ENCODE data around the gene SCAF8.

The SCAF8 gene

DNA sequence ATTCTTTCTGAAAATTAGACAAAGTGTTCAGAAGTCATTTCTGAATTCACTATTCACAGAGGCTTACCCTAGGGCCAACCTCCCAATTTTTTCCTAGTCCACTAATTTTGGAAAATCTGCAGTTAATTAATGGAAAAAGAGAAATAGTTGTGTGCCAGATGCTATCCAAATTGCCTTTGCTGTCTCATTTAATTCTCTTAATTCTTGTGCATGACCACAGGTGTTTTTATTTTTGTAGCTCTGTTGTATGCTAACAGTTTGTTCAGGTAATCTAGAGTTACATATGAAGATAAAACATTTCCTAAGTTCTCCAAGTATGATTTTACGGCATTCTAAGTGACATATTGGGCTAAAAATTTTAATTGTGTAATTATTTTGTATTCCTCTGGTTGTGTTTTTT lies 96.8 kb downstream of the SCAF8 start:
- DNase-seq (ENCODE audit: low read depth in 3 of 3, low spot score in 1 of 3): no peak

DNA sequence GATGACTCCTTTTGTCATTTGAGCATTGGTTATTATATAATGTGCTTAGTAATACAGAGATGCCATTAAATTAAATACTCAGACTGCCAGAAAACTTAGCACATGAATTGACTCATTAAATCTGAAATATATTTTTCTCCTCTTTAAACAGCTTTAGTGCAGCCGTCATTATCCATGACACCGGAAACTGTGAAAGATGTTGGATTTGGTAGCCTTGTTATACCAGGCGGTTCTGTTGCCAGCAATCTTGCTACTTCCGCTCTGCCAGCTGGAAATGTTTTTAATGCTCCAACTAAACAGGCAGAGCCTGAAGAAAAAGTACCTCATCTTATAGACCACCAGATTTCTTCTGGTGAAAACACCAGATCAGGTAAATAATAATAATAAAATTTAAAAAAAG lies 97.6 kb downstream of the SCAF8 start:
- no peak for DNase-seq (ENCODE audit: low read depth in 3 of 3, low spot score in 1 of 3)

DNA sequence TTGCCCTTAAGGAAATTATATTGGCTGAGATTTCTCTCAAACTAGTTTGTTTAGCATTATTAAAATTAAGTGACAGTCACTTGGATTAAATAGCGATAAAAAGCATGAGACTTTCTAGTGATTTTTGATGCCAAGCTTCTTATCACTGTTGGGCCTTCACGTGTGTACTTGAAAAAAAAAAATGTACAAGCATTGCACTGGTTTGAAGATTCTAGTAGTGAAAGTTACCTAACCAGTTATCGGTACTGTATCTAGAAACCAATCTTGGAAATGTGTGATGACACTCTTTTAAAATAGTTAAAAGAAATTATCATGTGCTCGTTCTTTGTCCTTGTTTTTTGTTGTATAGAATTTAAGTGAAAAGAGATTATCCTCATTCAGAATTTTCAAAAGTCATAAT lies 102.1 kb downstream of the SCAF8 start:
- DNase-seq (ENCODE audit: low read depth in 3 of 3, low spot score in 1 of 3): no peak

DNA sequence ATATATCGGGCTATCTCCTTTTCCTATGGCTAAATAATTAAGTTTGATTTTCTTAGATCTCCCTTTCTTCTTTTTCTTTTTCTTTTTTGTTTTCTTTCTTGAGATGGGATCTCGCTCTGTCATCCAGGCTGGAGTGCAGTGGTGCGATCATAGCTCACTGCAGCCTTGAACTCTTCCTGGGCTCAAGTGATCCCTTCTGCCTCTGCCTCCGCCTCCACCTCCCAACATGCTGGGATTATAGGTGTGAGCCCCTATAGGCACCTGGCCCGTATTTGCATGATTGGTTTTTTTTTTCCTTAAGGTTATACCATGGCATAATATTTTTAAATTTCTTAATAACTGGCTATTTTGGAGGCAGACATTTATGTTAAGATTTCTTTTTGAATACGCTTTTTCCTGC lies 106.3 kb downstream of the SCAF8 start:
- DNase-seq (ENCODE audit: low read depth in 3 of 3, low spot score in 1 of 3): no peak

DNA sequence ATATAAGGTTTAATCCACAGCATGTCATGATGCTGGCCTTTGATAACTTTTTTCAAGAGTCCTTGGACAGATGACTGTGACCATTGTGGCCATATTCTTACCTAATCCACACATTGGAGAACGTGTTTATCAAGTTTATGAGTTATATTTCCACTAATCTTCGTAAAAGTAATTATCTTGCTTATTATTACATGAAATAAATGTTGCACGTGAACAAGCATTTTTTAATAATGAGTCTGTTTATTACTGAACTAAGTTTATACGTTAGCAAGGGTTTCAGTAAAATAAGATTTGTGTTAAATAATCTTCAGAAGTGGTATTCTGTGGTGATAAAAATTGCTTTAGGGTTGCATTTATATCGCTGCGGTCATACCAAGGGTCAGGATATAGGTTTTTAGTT lies 107.1 kb downstream of the SCAF8 start:
- DNase-seq (ENCODE audit: low read depth in 3 of 3, low spot score in 1 of 3): no peak

DNA sequence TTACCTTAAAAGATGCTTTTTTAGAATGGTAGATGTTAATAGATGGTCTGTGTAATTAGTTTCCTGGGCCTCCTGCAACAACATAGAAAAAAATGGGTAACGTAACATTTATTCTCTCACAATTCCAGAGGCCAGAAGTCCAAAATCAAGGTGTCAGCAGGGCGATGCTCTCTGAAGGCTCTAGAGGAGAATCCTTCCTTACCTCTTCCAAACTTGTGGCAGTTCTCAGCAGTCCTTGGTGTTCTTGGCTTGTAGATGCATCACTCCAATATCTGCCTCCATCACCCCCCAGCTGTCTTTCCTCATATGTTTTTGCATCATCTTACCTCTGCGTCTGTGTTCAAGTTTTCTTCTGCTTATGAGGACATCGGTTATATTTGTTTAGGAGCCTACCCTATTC lies 107.9 kb downstream of the SCAF8 start:
- no peak for DNase-seq (ENCODE audit: low read depth in 3 of 3, low spot score in 1 of 3)

DNA sequence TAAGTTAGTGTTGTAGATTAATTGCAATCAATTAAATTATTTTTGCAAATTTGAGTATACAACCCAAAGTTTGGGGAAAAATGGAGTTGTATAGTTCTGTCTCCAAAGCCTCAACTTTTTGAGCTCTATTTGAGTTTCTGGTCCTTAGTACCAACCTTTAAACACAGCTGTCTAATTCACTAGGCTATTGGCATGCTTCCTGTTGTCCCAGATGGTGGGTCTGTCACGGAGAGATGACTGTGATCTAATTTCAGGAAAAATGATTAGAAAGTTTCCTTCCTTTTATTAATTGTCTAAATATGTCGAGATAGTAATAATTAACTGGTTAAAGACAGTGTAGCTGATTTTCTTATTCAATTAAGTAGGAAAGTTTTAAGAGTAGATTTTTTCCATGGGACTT lies 109.6 kb downstream of the SCAF8 start:
- no peak for DNase-seq (ENCODE audit: low read depth in 3 of 3, low spot score in 1 of 3)

DNA sequence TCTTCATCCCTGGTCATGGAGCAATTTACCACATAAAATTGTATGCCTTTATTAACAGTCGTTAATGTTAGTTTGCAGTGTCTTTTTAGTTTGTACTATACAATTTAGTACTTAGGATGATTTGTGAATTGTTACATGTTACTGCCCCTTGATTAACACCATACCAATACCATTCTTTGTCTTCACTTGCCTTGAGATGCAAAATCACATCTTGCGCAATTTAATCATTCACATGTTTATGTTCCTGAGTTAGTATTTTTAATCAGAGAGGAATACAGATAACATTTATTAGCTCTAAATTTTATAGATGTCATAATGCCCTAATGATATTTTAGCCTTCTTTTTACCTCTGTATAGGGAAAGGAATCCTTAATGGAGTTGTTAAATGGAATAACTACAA lies 114.1 kb downstream of the SCAF8 start:
- no peak for DNase-seq (ENCODE audit: low read depth in 3 of 3, low spot score in 1 of 3)

DNA sequence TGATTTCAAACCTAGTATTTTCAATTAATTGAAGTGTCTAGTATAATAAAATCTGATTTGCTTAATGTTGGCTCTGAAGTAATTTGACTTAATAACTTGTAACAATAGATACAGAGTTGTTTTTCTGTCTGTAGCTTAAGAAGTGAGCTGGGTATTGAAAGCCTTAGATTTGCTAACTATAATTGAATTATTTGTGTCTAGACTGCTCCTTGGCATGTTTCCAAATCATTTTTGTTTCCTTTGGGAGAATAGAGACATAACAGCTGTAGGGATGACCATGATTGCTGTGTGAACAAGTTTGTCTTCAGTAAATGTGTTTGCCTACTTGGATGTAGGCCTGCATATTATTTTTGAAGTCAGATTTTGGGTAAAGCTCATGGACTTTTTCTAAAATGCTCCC lies 115.4 kb downstream of the SCAF8 start:
- DNase-seq (ENCODE audit: low read depth in 3 of 3, low spot score in 1 of 3): no peak

DNA sequence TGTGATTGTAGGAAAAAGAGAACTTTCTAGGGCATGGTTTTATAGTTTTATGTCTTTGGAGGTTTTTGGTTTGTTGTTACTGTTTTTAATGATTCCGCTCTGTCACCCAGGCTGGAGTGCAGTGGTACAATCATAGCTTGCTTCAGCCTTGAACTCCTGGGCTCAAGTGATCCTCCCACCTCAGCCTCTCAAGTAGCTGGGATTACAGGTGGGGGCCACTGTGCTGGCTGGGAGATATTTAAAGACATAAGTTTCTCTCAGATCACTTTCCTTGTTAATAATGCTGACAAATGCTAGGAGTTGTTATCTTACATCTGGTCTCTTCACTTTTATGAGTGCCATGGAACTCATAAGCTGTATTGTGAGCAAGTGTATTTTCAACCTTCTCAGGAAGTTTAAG lies 116.3 kb downstream of the SCAF8 start:
- no peak for DNase-seq (ENCODE audit: low read depth in 3 of 3, low spot score in 1 of 3)

DNA sequence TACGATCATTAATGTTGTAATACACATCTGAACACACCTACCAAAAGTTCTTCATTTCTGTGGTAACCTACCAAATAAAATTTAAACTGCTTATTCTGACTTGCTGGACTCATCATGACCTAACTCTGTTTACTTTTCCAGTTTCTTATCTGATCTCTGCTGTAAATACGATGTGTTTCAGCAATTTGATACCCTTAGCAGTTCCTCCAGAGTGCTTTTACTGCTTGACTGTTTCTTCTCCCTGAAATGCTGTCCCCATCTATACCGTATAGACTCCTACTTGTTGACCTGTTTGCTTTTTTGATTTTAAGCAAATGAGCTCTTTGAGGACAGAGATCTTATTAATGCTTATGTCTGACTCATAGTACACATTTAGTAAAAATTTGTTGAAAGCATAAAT lies 119.5 kb downstream of the SCAF8 start:
- DNase-seq (ENCODE audit: low read depth in 3 of 3, low spot score in 1 of 3): no peak

DNA sequence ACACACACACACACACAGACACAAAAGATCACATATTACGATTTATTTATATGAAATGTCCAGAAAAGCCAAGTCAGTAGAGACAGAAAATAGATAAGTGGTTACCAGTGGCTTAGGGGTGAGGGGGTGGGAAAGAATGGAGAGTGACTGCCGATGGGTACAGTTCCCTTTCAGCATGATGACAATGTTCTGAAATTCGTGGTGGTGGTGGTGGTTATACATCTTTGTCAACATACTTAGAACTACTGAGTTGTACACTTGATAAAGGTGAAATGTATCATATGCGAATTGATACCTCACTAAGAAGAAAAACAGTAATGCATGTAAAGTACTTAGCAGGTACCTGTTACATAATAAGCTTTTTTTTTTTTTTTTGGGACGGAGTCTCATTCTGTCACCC lies 124.3 kb downstream of the SCAF8 start:
- no peak for DNase-seq (ENCODE audit: low read depth in 3 of 3, low spot score in 1 of 3)

DNA sequence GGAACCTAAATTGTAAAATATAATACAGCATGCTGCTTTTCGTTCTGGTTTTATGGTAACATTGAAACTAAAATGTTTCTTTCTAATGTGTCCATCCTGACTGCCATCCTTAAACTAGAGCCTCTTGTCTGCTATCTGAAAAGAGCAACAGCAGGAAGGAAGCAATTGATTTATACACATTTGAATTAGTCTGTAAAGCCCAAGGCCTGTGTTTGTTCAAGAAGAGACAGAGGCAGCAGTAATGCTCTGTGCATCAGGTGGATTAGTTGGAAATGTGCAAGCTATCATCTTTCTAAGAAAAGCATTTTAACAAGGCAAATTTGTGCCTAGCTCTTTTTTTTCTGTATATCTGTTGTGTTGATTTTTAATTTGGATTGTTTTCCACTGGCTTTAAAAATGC lies 128.6 kb downstream of the SCAF8 start:
- no peak for DNase-seq (ENCODE audit: low read depth in 3 of 3, low spot score in 1 of 3)

DNA sequence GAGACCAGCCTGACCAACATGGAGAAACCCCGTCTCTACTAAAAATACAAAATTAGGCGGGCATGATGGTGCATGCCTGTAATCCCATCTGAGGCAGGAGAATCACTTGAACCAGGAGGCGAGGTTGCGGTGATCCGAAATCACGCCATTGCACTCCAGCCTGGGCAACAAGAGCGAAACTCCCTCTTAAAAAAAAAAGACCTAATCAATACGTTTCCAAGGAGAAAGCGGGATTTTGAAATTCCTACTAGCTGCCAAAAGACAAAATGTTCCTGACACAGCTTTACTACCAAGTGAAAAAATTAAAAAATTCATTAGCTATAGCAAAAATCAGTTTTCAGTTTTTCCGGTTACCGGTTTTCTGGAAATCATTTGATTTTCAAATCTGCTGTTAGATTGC lies 129.3 kb downstream of the SCAF8 start:
- DNase-seq (ENCODE audit: low read depth in 3 of 3, low spot score in 1 of 3): no peak

DNA sequence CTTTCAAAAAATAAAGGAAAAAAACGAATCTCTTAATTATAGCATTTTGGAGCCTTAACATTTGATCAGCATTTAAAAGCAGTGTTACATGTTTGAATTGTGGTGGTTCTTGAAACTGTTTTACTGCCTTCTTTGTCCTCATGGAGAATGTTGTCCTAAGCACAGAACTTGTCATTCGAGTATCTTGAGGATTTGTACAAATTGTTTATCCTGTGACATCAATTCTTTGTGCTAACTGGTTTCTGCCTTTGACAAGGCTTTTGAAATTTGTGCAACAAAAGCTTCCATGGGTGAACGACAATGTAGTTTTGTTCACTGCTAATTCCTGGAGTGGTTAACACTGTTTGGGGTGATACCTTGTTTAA lies 130.8 kb downstream of the SCAF8 start:
- DNase-seq (ENCODE audit: low read depth in 3 of 3, low spot score in 1 of 3): no peak

DNA sequence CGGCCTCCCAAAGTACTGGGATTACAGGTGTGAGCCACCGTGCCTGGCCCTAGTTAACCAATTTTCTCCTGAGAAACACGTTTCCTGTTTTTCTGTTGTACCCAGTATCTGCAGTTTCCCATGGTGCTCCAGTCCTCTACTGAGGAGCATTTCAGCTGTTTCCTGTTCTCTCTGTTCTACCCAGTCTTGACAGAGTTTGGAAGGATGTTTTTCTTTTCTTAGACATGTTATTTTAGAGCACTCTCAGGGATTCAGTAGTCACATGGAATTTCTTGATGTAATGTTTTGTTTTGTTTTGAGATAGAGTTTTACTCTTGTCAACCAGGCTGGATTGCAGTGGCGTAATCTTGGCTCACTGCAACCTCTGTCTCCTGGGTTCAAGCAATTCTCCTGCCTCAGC lies 132.1 kb downstream of the SCAF8 start:
- DNase-seq (ENCODE audit: low read depth in 3 of 3, low spot score in 1 of 3): no peak

DNA sequence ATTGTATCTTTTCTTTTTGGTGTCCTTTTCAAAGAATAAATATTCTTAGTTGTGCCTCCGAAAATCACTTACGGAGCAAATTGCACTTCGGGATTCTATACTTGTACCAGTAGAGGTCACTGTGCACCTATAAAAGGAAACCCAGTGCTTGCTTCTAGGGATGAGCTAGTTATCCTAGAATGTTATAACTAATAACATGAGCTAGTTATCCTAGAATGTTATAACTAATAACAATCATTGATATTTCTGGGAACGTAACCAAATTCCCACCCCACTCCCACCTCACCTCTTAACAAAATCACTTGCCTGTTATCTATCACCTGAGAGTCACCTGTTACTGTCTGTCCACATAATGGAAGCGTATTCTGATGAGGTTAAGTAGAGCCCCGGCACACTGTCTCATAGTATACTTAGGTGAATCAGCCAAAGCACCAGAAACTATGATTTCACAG lies 135.0 kb downstream of the SCAF8 start:
- DNase-seq (ENCODE audit: low read depth in 3 of 3, low spot score in 1 of 3): no peak

DNA sequence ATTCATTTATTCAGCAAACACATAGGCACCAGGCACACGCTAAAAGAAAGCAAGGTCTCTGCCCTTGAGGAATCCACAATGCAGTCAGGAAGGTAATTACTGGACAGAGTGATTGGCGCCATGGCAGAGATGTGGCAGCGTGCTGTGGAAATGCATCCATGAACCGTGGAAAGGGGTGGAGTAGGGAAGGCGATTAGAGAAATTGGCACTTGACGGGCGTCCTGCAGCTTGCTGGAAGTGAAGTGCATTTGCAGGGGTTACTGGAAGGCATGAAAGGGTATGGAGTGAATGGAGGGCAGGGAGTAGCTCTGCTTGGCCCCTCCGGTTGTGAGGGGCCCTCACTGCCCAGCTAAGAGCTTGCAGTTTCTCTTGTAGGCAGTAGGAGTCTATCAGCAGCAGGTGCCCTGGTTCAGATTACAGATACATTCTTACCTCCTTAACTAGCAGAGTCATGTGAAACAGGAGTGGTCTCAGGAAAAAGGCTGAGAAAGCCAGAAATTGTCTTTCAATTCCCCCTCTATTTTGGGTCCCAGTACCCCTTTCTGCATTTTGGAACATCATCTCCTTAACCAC lies 139.4 kb downstream of the SCAF8 start:
- no peak for DNase-seq (ENCODE audit: low read depth in 3 of 3, low spot score in 1 of 3)

DNA sequence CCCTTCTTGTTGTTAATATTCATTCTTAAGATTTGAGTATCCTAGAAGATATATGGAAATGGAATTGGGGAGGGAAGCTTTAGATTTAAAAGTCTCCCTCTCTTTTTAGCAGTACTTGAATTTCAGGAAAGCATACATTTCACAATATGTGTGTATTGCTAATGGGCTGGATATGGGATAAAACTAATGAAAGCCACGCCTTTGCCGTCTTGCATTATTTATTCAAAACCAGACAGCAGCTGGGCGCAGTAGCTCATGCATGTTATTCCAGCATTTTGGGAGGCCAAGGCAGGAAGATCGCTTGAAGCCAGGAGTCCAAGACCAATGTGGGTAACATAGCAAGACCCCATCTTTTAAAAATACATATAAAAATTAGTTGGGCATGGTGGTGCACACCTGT lies 140.3 kb downstream of the SCAF8 start:
- DNase-seq (ENCODE audit: low read depth in 3 of 3, low spot score in 1 of 3): no peak

DNA sequence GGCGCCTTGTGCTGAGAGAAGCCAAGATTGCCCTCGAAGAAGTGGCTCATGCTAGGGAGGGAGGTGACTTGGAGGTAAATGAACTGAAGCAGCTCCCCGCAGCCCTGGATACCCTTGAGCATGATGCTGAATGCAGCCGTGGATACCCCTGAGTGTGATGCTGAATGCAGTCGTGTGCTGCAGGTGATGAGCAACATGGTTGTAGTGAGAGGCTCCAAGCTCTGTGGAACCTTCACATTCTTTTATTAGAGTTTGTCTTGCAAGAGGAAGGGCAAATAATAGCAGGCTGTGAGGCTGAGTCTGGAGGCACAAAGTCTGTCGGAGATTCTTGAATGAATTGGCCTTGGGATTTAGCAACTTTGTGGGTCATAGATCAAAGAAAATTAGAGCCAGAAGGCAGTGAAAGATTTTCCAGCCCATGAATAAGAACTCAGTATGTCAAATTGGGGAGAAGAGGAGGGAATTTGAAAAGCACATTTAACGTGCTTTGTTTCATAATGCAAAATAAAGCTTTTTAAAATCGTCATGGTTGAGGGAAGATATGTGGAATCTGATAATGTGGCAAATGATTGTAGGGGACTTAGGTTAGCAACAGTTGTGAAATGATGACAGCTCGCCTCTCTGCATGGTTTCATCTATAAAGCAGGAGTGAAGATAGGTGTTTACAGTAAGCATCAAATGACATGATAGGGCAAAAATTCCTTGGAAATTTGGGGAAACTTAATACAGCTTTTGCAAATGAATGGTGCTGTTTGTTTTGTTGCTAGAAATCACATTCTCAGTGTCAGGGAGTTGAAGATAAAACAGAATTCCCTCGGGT lies 141.8 kb downstream of the SCAF8 start:
- DNase-seq (ENCODE audit: low read depth in 3 of 3, low spot score in 1 of 3): no peak

DNA sequence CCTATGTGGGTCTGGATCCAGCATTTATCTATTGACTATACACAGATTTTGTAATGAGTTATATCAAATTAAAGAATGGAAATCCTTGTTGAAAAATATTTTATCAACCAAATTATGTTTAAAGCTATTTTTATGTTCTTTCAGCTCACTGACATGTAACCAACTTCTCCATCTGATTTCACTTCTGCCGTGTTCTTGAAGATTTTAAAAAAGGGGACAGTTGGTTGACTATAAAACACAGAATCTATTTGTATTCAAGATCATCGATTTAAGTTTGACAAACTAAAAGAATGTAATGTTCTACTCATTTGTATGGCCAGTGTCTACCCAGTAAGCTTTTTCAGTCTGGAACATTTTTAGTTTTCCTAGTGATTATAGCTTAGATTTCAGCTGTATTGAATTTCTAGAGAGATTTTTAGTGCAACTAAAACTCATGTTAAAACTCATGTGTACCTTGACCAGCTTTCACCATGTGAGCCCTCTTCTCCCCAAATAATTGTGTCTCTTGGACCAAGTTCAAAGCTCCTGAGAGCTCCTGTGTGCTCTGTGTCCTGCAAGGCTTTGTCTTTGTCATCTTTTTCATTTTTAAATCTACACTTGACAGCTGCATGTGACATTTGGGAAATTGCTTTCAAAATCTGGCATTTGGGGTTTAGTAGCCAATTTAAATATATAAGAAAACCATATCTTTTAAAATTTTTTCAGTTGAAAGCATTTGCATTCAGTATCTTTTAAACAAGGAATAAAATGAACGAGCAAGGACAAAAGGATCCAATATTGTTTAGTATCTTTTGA lies 143.5 kb downstream of the SCAF8 start:
- DNase-seq (ENCODE audit: low read depth in 3 of 3, low spot score in 1 of 3): no peak

DNA sequence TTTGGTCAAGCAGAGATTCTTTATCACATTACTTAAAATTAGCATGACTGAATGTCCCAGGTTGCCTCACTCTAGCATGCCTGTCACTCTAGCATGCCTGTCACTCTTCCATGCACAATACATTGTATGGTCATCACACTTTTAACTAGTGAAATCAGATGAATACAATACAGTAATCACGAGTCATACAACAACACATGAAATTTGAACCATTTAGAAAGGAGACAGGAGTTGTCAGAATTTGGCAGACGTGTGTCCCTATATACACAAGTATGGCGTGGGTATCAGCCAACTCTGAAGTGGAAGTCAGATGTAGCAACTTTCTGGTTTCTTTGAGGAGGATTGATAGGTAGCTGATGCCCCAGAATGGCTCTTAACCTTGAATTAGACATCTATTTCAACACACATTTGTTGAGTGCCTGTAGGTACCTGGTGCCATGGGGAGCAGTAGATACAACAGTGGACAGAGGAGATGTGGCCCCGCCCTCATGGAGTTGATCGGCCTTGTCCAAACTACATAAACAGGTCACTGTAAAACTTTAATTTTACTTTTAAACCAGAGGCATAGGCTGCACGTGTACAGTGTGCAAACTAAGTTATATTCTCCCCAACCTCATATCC lies 145.8 kb downstream of the SCAF8 start:
- DNase-seq (ENCODE audit: low read depth in 3 of 3, low spot score in 1 of 3): no peak

All from stimulated activated CD4-positive, alpha-beta T cell treated with anti-CD3 and anti-CD28 coated beads, TNF-alpha, amount 100 ng/mL, for 1 hour (primary cell).